Gastrocnemius medialis (tissue), 4 donors: ENCODE data around the gene AMOT. TPM values are rescaled to one million over a fixed set of nuclear protein-coding genes. Genes with fewer than 3 reads are reported as not detected.

Experiments used
- ATAC-seq, 2 donors: fragments of 150-250 bp; one replicate each; pipeline ENCODE4 v1.9.1; 2016
- DNase-seq, 2 donors: peaks; one replicate each; pipeline ENCODE4 v3.0.0-alpha.2; 2019
- H3K27ac ChIP-seq, 4 donors: fragments of 200-600 bp; sonication (generic); 1 replicate in 1 of 4; 2 replicates in 3 of 4; pipeline ENCODE4 v1.5.1; 2016 to 2018; ENCODE audit warnings: mild to moderate bottlenecking in 2 of 4, moderate library complexity in 1 of 4
- H3K27me3 ChIP-seq, 3 donors: fragments of 200-600 bp; sonication (generic) in 2 of 3; 1 replicate in 1 of 3; 2 replicates in 2 of 3; pipeline versions ENCODE4 v1.5.1 to v1.6.0; 2016 to 2019; ENCODE audit warnings: mild to moderate bottlenecking in 1 of 3, moderate library complexity in 1 of 3
- H3K36me3 ChIP-seq, 2 donors: fragments of 200-600 bp; sonication (generic) in 1 of 2; one replicate each; pipeline ENCODE4 v1.5.1; 2017 to 2018
- H3K4me1 ChIP-seq, 2 donors: fragments of 200-600 bp; sonication (generic) in 1 of 2; one replicate each; pipeline ENCODE4 v1.5.1; 2016 to 2017; ENCODE audit warnings: mild to moderate bottlenecking in 2 of 2
- H3K4me3 ChIP-seq, 4 donors: fragments of 200-600 bp; sonication (generic) in 3 of 4; 1 replicate in 1 of 4; 2 replicates in 3 of 4; pipeline ENCODE4 v1.5.1; 2016 to 2019; ENCODE audit warnings: mild to moderate bottlenecking in 2 of 4
- H3K9me3 ChIP-seq, 3 donors: fragments of 200-600 bp; sonication (generic) in 2 of 3; 1 replicate in 1 of 3; 2 replicates in 2 of 3; pipeline ENCODE4 v1.5.1; 2016 to 2019
- CTCF ChIP-seq, 5 experiments: fragments of 450-650 bp in 3 of 5; fragments of 200-600 bp in 2 of 5; sonication (generic) in 2 of 5; IDR thresholded peaks in 4 of 5; conservative IDR thresholded peaks in 1 of 5; 1 replicate in 4 of 5; 2 replicates in 1 of 5; pipeline ENCODE4 v1.5.1; 2016 to 2019; ENCODE audit warnings: antibody characterized with exemption in 5 of 5, mild to moderate bottlenecking in 3 of 5, moderate library complexity in 3 of 5
- POLR2A ChIP-seq, 2 donors: fragments of 450-650 bp; IDR thresholded peaks; one replicate each; pipeline ENCODE4 v1.6.1; 2017; ENCODE audit warnings: antibody characterized with exemption in 2 of 2, mild to moderate bottlenecking in 2 of 2, moderate library complexity in 2 of 2
- in situ Hi-C, 4 donors: fragments of 200-750 bp; cut with MboI; loops; one replicate each; pipeline versions ENCODE4 v1.15.0 to v1.8.0; 2017; ENCODE audit warnings: low sequenced_read_pairs in 4 of 4
- intact Hi-C: fragments of 100-400 bp; cut with DNase I; formaldehyde crosslinking; loops from one replicate; pipeline ENCODE4 v1.15.1; 2023; ENCODE audit warnings: low total_unique reads
- total RNA-seq, 4 donors: library from RNA; depleted of rRNA; stranded (reverse); fragments of >200 nt; gene quantifications; one replicate each; pipeline versions ENCODE4 v1.1.0 to v1.2.3, GENCODE V29; 2016

The AMOT gene
- total RNA-seq, 4 donors from 2014 or later = 10.2 to 48.1 (median 22.4) TPM

- TF ChIP-seq POLR2A (IDR thresholded peaks at IDR 0.05) = no peak
- TF ChIP-seq CTCF (IDR thresholded peaks at IDR 0.05 in 4 of 5, conservative IDR thresholded peaks at IDR 0.05 in 1 of 5) = no peak
- Histone ChIP-seq H3K9me3 (no peaks in the 10 kb centered on the region), H3K4me1 (peaks cover 31 to 38% of the 10 kb centered on the region in 2 donors), H3K4me3 (no peak overlapping the region), H3K36me3 (no peaks in the 10 kb centered on the region), H3K27ac (peak overlapping the region in 2 of 4 donors; percentile 29 to 73), H3K27me3 (no peaks in the 10 kb centered on the region)
- in situ Hi-C loops = no loop called here
- intact Hi-C loops = no loop called here
- DNase-seq = no peak
- no peak for ATAC-seq
These were observed 20.8 kb downstream of the AMOT start for GRCh38 chrX:112819813-112820212.

DNA sequence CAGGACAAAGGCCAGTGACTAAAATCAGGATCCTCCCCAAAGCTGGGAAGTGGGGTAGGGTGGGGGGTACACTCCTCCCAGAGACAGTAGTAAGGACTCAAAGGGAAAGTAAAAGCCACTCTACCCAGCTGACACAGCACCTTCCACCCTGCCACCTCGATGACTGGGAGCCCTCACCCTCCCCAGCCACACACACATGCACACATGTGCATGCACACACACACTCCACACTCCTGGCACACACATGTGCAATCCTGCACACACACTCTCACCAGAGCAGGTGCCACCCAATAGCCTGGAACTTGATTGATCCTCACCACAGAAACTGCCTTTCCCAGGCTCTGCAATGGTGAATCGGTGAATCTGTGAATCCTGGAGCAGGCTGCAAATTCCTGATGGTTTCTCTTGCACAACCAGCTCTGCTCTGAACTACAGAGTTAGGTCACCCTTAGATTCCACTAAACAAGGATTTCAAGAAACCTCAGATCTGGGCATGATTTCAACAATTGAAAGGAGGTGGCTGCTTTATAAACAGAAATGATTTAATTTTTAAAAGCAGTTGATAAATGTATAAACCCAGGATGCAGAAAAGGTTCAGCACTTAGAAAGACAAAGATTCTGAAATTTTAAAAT is 21.5 kb downstream of the AMOT start:
- Histone ChIP-seq H3K4me1 (peaks cover 31 to 33% of the 10 kb centered on the region in 2 donors), H3K27me3 (no peaks in the 10 kb centered on the region), H3K4me3 (no peak overlapping the region), H3K9me3 (no peaks in the 10 kb centered on the region), H3K36me3 (no peaks in the 10 kb centered on the region), H3K27ac (peak overlapping the region in 1 of 4 donors; percentile 73)
- TF ChIP-seq CTCF (IDR thresholded peaks at IDR 0.05 in 4 of 5, conservative IDR thresholded peaks at IDR 0.05 in 1 of 5) (no peak), POLR2A (IDR thresholded peaks at IDR 0.05) (no peak)
- ATAC-seq (no peak), DNase-seq (no peak)
- in situ Hi-C loops = no loop called here
- intact Hi-C loops = no loop called here

DNA sequence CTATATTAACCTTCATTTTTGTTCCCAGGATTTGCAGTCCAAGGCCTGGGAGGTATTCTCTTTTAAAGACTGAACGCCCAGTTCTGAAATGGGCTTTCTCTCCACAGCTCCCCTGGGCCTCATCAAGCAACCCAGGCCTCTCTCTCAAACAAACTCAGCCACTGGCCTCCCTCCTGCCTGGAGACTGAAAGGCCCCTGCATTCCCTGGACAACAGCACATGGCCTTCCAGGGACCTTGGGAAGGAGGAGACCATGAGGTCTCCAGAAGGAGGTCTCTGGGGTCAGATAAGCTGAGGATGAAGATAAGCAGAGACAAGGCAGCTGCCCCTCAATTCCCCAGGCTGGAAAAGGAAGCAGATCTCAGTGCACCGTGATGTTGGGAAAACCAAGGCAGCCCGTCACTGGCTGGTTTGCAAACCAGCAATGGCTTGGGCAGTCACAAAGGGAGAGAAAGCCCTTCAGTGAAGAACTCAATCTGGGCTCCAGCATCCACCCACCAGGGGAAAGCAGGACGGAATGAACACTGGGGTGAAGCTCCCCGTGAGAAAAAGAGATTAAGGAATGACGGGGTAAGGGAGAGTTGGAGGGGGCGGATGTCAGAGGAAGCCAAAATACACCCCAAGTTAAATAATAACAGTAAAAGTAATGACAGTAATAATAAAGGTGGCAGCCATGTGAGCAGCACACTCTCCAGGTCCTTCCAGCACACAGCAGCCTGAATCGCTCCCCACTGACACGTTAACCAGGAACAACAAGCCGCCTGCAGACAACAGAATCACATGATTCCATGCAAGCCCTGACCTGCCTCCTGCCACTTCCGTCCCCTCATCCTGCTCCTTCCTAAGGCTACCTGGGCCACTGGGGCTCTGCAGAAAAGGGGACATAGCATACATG is 22.3 kb downstream of the AMOT start:
- in situ Hi-C loops = no loop called here
- Histone ChIP-seq H3K9me3 (no peaks in the 10 kb centered on the region), H3K4me1 (peaks cover 31 to 33% of the 10 kb centered on the region in 2 donors), H3K4me3 (no peak overlapping the region), H3K36me3 (no peaks in the 10 kb centered on the region), H3K27me3 (no peaks in the 10 kb centered on the region), H3K27ac (peak overlapping the region in 2 of 4 donors; percentile 71 to 73)
- DNase-seq (no peak), ATAC-seq (no peak)
- intact Hi-C loops = no loop called here
- TF ChIP-seq CTCF (IDR thresholded peaks at IDR 0.05 in 4 of 5, conservative IDR thresholded peaks at IDR 0.05 in 1 of 5) (no peak), POLR2A (IDR thresholded peaks at IDR 0.05) (no peak)

DNA sequence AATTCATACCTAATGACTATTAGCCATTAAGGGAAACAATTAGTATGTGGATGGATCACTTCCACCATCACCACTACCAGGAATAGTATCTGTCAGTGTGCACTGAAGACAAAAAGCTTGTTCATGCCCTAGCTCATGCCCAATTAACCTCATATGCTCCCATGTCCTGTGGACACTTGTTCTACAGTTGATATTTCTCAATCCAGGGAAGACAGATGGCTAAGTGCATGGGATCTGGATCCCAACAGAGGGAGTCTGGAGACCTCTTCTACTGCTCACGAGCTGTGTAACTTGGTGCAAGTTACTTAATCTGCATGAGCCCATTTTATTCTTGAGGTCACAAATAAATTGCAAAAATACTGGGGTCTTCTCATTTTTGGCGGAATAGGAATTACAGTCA is 23.7 kb downstream of the AMOT start:
- H3K9me3 ChIP-seq = no peaks in the 10 kb centered on the region
- peak; percentile 97 for ATAC-seq
- DNase-seq = peak; percentile 27 to 54
- no peak for TF ChIP-seq CTCF (IDR thresholded peaks at IDR 0.05 in 4 of 5, conservative IDR thresholded peaks at IDR 0.05 in 1 of 5)
- no peak for TF ChIP-seq POLR2A (IDR thresholded peaks at IDR 0.05)
- H3K27ac ChIP-seq = peak overlapping the region; percentile 41 to 73 (median 58)
- in situ Hi-C loops = no loop called here
- H3K27me3 ChIP-seq = no peaks in the 10 kb centered on the region
- intact Hi-C loops = no loop called here
- no peak overlapping the region for H3K4me3 ChIP-seq
- peaks cover 30 to 33% of the 10 kb centered on the region in 2 donors for H3K4me1 ChIP-seq
- H3K36me3 ChIP-seq = no peaks in the 10 kb centered on the region
